C4-2B (cell line): ENCODE data around the gene NRP1.
A peak's percentile ranks its signal among the peaks of the same experiment; 100 is the strongest.

Experiments
- CTCF ChIP-seq: fragments of 450-650 bp; conservative IDR thresholded peaks from 2 replicates; pipeline ENCODE4 v1.5.1; 2017; ENCODE audit warnings: mild to moderate bottlenecking
- ZFX ChIP-seq: fragments of 450-650 bp; IDR thresholded peaks from 2 replicates; pipeline ENCODE4 v1.6.1; 2017

- TF ChIP-seq CTCF = peak; percentile 89
- no peak for TF ChIP-seq ZFX
Observed at GRCh38 chr10:33155720-33156638, 178.5 kb downstream of the NRP1 start.
